Activated CD8-positive, alpha-beta memory T cell treated with anti-CD3 and anti-CD28 coated beads, Interleukin-2, amount 10 ng/mL, durations not matched to agents 7 days and 5 days (primary cell): ENCODE data around the gene NUDT16L1. TPM values are rescaled to one million over a fixed set of nuclear protein-coding genes. Genes with fewer than 3 reads are reported as not detected.

Experiments used
- ATAC-seq: fragments of 150-1000 bp; cut with Tn5 transposase; one replicate; pipeline ENCODE4 v1.10.0; 2021; ENCODE audit warnings: moderate library complexity
- CTCF ChIA-PET: fragments of 350-600 bp; sonication (Branson Sonifier 250); formaldehyde crosslinking; loops from one replicate; lab custom pipeline; 2021; ENCODE audit warnings: antibody characterized with exemption; lab: Charles Lee
- DNase-seq: peaks from one replicate; pipeline ENCODE4 v3.0.0-alpha.2; 2020
- H3K27ac Mint-ChIP-seq: one replicate; pipeline ENCODE4 v1.8.0; 2021; ENCODE audit warnings: mild to moderate bottlenecking, mixed read lengths
- H3K27me3 Mint-ChIP-seq: one replicate; pipeline ENCODE4 v1.8.0; 2021; ENCODE audit warnings: mixed read lengths
- H3K36me3 Mint-ChIP-seq: one replicate; pipeline ENCODE4 v1.8.0; 2021; ENCODE audit warnings: mild to moderate bottlenecking, mixed read lengths
- H3K4me1 Mint-ChIP-seq: one replicate; pipeline ENCODE4 v1.8.0; 2021; ENCODE audit warnings: mixed read lengths
- H3K4me3 Mint-ChIP-seq: one replicate; pipeline ENCODE4 v1.8.0; 2021; ENCODE audit warnings: mild to moderate bottlenecking, moderate library complexity, mixed read lengths
- H3K9me3 Mint-ChIP-seq: one replicate; pipeline ENCODE4 v1.8.0; 2022; ENCODE audit warnings: low read depth, mixed read lengths
- total RNA-seq, 2 experiments: library from RNA; stranded (reverse); gene quantifications; one replicate each; pipeline ENCODE4 v1.2.3, GENCODE V29; 2021

Gene NUDT16L1
- total RNA-seq, 2 experiments from 2014 or later = 31.6 to 35.6 TPM

- Mint-ChIP-seq H3K27me3 (no peaks in the 10 kb centered on the region), H3K4me1 (peaks cover 18% of the 10 kb centered on the region), H3K36me3 (peaks cover 8% of the 10 kb centered on the region), H3K4me3 (no peak overlapping the region), H3K9me3 (no peaks in the 10 kb centered on the region), H3K27ac (no peak overlapping the region)
- ATAC-seq = no peak
- CTCF ChIA-PET = no interaction called here
- no peak for DNase-seq
These were observed 37.1 kb upstream of the NUDT16L1 start for GRCh38 chr16:4656221-4656620.

- H3K36me3 Mint-ChIP-seq = peaks cover 8% of the 10 kb centered on the region
- no peak for DNase-seq
- no peak overlapping the region for H3K4me3 Mint-ChIP-seq
- no peaks in the 10 kb centered on the region for H3K27me3 Mint-ChIP-seq
- no peak overlapping the region for H3K27ac Mint-ChIP-seq
- H3K4me1 Mint-ChIP-seq = peaks cover 25% of the 10 kb centered on the region
- ATAC-seq = no peak
- CTCF ChIA-PET = interaction anchor here (1.5 kb wide), 1 partner anchor 40 kb away, joined by 3 read pairs; no protein-coding TSS in a partner anchor
- no peaks in the 10 kb centered on the region for H3K9me3 Mint-ChIP-seq
These were observed 36.4 kb upstream of the NUDT16L1 start for GRCh38 chr16:4656695-4657686.

- peaks cover 42% of the 10 kb centered on the region for H3K4me1 Mint-ChIP-seq
- H3K9me3 Mint-ChIP-seq = no peaks in the 10 kb centered on the region
- no peak for DNase-seq
- peaks cover 10% of the 10 kb centered on the region for H3K36me3 Mint-ChIP-seq
- H3K27ac Mint-ChIP-seq = peak overlapping the region; percentile 67
- CTCF ChIA-PET = interaction anchor here (1.2 to 2.6 kb wide), 3 partner anchors 10 to 35 kb away, joined by 7 to 10 read pairs (median 8); partner anchors contain the start of gene MGRN1
- no peak overlapping the region for H3K4me3 Mint-ChIP-seq
- H3K27me3 Mint-ChIP-seq = no peaks in the 10 kb centered on the region
- no peak for ATAC-seq
These were observed 33.7 kb upstream of the NUDT16L1 start for GRCh38 chr16:4659363-4660353.

- ATAC-seq (peak; percentile 51), DNase-seq (peak; percentile 82)
- Mint-ChIP-seq H3K4me1 (peaks cover 50% of the 10 kb centered on the region), H3K4me3 (no peak overlapping the region), H3K36me3 (peaks cover 11% of the 10 kb centered on the region), H3K9me3 (no peaks in the 10 kb centered on the region), H3K27ac (peak overlapping the region; percentile 68), H3K27me3 (no peaks in the 10 kb centered on the region)
- CTCF ChIA-PET = interaction anchor here (0.6 to 2.6 kb wide), 5 partner anchors 11 to 381 kb away, joined by 3 to 10 read pairs (median 7); partner anchors contain the start of genes DNAAF8 and MGRN1
These were observed 32.8 kb upstream of the NUDT16L1 start for GRCh38 chr16:4660454-4661007.

GRCh38 chr16:4661661-4662060, 31.7 kb upstream of the NUDT16L1 start:
- H3K4me3 Mint-ChIP-seq = no peak overlapping the region
- CTCF ChIA-PET = interaction anchor here (1.4 to 2.4 kb wide), 2 partner anchors 12 to 73 kb away, joined by 3 to 10 read pairs; partner anchors contain the start of gene DNAAF8
- peaks cover 9% of the 10 kb centered on the region for H3K36me3 Mint-ChIP-seq
- H3K27me3 Mint-ChIP-seq = no peaks in the 10 kb centered on the region
- H3K9me3 Mint-ChIP-seq = no peaks in the 10 kb centered on the region
- DNase-seq (no peak), ATAC-seq (no peak)
- H3K4me1 Mint-ChIP-seq = peaks cover 55% of the 10 kb centered on the region
- H3K27ac Mint-ChIP-seq = peak overlapping the region; percentile 32

- no peak overlapping the region for H3K4me3 Mint-ChIP-seq
- H3K27ac Mint-ChIP-seq = peak overlapping the region; percentile 92
- CTCF ChIA-PET = interaction anchor here (1.0 to 1.2 kb wide), 3 partner anchors 13 to 103 kb away, joined by 3 to 5 read pairs (median 3); no protein-coding TSS in a partner anchor
- DNase-seq (no peak), ATAC-seq (no peak)
- no peaks in the 10 kb centered on the region for H3K9me3 Mint-ChIP-seq
- H3K36me3 Mint-ChIP-seq = peaks cover 11% of the 10 kb centered on the region
- H3K4me1 Mint-ChIP-seq = peaks cover 55% of the 10 kb centered on the region
- H3K27me3 Mint-ChIP-seq = no peaks in the 10 kb centered on the region
These were observed 29.9 kb upstream of the NUDT16L1 start for GRCh38 chr16:4663465-4663776.

- CTCF ChIA-PET = interaction anchor here (0.6 to 1.2 kb wide), 6 partner anchors 12 to 263 kb away, joined by 3 to 5 read pairs (median 3); no protein-coding TSS in a partner anchor
- no peak for DNase-seq
- Mint-ChIP-seq H3K4me3 (no peak overlapping the region), H3K9me3 (no peaks in the 10 kb centered on the region), H3K4me1 (peaks cover 55% of the 10 kb centered on the region), H3K36me3 (peaks cover 11% of the 10 kb centered on the region), H3K27ac (peak overlapping the region; percentile 92), H3K27me3 (no peaks in the 10 kb centered on the region)
- ATAC-seq = no peak
These were observed 29.4 kb upstream of the NUDT16L1 start for GRCh38 chr16:4663777-4664465.

GRCh38 chr16:4664538-4665418, 28.6 kb upstream of the NUDT16L1 start:
- Mint-ChIP-seq H3K36me3 (peaks cover 15% of the 10 kb centered on the region), H3K27me3 (no peaks in the 10 kb centered on the region), H3K27ac (peak overlapping the region; percentile 92), H3K4me3 (peak overlapping the region; percentile 60), H3K9me3 (no peaks in the 10 kb centered on the region), H3K4me1 (peaks cover 51% of the 10 kb centered on the region)
- ATAC-seq (peak; percentile 83), DNase-seq (peak; percentile 85)
- CTCF ChIA-PET = interaction anchor here (0.6 to 1.0 kb wide), 4 partner anchors 11 to 262 kb away, joined by 3 to 5 read pairs (median 3); no protein-coding TSS in a partner anchor

- Mint-ChIP-seq H3K36me3 (peaks cover 15% of the 10 kb centered on the region), H3K27me3 (no peaks in the 10 kb centered on the region), H3K4me1 (peaks cover 32% of the 10 kb centered on the region), H3K4me3 (no peak overlapping the region), H3K9me3 (no peaks in the 10 kb centered on the region), H3K27ac (no peak overlapping the region)
- DNase-seq = no peak
- CTCF ChIA-PET = interaction anchor here (1.6 kb wide), 1 partner anchor 10 kb away, joined by 3 read pairs; no protein-coding TSS in a partner anchor
- ATAC-seq = no peak
These were observed 26.7 kb upstream of the NUDT16L1 start for GRCh38 chr16:4666537-4667202.

GRCh38 chr16:4667203-4667963, 26.0 kb upstream of the NUDT16L1 start:
- Mint-ChIP-seq H3K27me3 (no peaks in the 10 kb centered on the region), H3K4me1 (peaks cover 29% of the 10 kb centered on the region), H3K9me3 (no peaks in the 10 kb centered on the region), H3K27ac (peak overlapping the region; percentile 18), H3K36me3 (peaks cover 16% of the 10 kb centered on the region), H3K4me3 (no peak overlapping the region)
- ATAC-seq = no peak
- DNase-seq = no peak
- CTCF ChIA-PET = interaction anchor here (0.8 kb wide), 1 partner anchor 16 kb away, joined by 3 read pairs; no protein-coding TSS in a partner anchor
